ENCODE data around the gene ZFP82.
A peak's percentile ranks its signal among the peaks of the same experiment; 100 is the strongest.

The ZFP82 gene

GRCh38 chr19:36441339-36441738 is 22.9 kb upstream of the ZFP82 start:
- Histone ChIP-seq H3K9ac (ENCODE audit: low read depth, low read length, poor library complexity) (no peak overlapping the region), H3K23ac (ENCODE audit: low read depth, low read length, poor library complexity) (no peak overlapping the region), H4K91ac (ENCODE audit: low read depth, low read length, poor library complexity) (no peak overlapping the region), H2AK5ac (ENCODE audit: low read depth, low read length) (no peak overlapping the region), H3K4me1 (ENCODE audit: control insufficient read depth in 2 of 2, insufficient read depth in 1 of 2, low read depth in 1 of 2, low read length in 2 of 2) (no peaks in the 10 kb centered on the region), H2BK5ac (ENCODE audit: low read length) (no peak overlapping the region), H2BK12ac (ENCODE audit: low read length) (no peak overlapping the region), H3K14ac (ENCODE audit: low read length) (no peak overlapping the region), H2BK120ac (ENCODE audit: low read depth, low read length) (no peak overlapping the region), H2BK15ac (ENCODE audit: low read length) (no peak overlapping the region), H3K9me3 (replicated peaks in 1 of 2; ENCODE audit: control insufficient read depth in 2 of 2, insufficient read depth in 1 of 2, low read depth in 1 of 2, low read length in 2 of 2) (peaks cover 0 to 26% of the 10 kb centered on the region in 2 donors), H3K36me3 (replicated peaks in 1 of 2; ENCODE audit: control insufficient read depth in 2 of 2, insufficient read depth in 2 of 2, low read length in 2 of 2) (no peaks in the 10 kb centered on the region), H3K4ac (ENCODE audit: low read length) (no peak overlapping the region), H3K18ac (ENCODE audit: low read length) (no peak overlapping the region), H3K4me3 (ENCODE audit: low read length in 2 of 2) (no peak overlapping the region), H3K79me1 (ENCODE audit: low read depth, low read length) (no peaks in the 10 kb centered on the region), H3K27ac (replicated peaks; ENCODE audit: low read length) (no peak overlapping the region), H4K8ac (ENCODE audit: low read depth, low read length) (no peak overlapping the region), H3K4me2 (ENCODE audit: insufficient read depth, low read length, poor library complexity, severe bottlenecking) (no peak overlapping the region), H3K27me3 (ENCODE audit: control insufficient read depth in 3 of 3, insufficient read depth in 3 of 3, low read depth in 1 of 3, low read length in 3 of 3) (no peaks in the 10 kb centered on the region), H2AFZ (ENCODE audit: low read length) (no peak overlapping the region)
- DNase-seq (ENCODE audit: low spot score): no peak
- no CpG with 5 or more reads among the region's 1 CpG for WGBS, 2 donors (ENCODE audit: extremely low coverage in 2 of 2, insufficient read length in 2 of 2, insufficient replicate concordance in 1 of 2)

GRCh38 chr19:36436531-36436930 is 18.1 kb upstream of the ZFP82 start:
- Histone ChIP-seq H3K9ac (ENCODE audit: low read depth, low read length, poor library complexity) (no peak overlapping the region), H3K79me1 (ENCODE audit: low read depth, low read length) (no peaks in the 10 kb centered on the region), H4K91ac (ENCODE audit: low read depth, low read length, poor library complexity) (no peak overlapping the region), H2BK15ac (ENCODE audit: low read length) (no peak overlapping the region), H3K4me1 (ENCODE audit: control insufficient read depth in 2 of 2, insufficient read depth in 1 of 2, low read depth in 1 of 2, low read length in 2 of 2) (no peaks in the 10 kb centered on the region), H2AK5ac (ENCODE audit: low read depth, low read length) (no peak overlapping the region), H3K23ac (ENCODE audit: low read depth, low read length, poor library complexity) (no peak overlapping the region), H2BK120ac (ENCODE audit: low read depth, low read length) (no peak overlapping the region), H3K27me3 (ENCODE audit: control insufficient read depth in 3 of 3, insufficient read depth in 3 of 3, low read depth in 1 of 3, low read length in 3 of 3) (no peaks in the 10 kb centered on the region), H4K8ac (ENCODE audit: low read depth, low read length) (no peak overlapping the region), H2AFZ (ENCODE audit: low read length) (no peak overlapping the region), H3K27ac (replicated peaks; ENCODE audit: low read length) (no peak overlapping the region), H2BK5ac (ENCODE audit: low read length) (no peak overlapping the region), H3K9me3 (replicated peaks in 1 of 2; ENCODE audit: control insufficient read depth in 2 of 2, insufficient read depth in 1 of 2, low read depth in 1 of 2, low read length in 2 of 2) (peaks cover 0 to 3% of the 10 kb centered on the region in 2 donors), H3K14ac (ENCODE audit: low read length) (no peak overlapping the region), H3K18ac (ENCODE audit: low read length) (no peak overlapping the region), H3K36me3 (replicated peaks in 1 of 2; ENCODE audit: control insufficient read depth in 2 of 2, insufficient read depth in 2 of 2, low read length in 2 of 2) (no peaks in the 10 kb centered on the region), H3K4me2 (ENCODE audit: insufficient read depth, low read length, poor library complexity, severe bottlenecking) (no peak overlapping the region), H3K4ac (ENCODE audit: low read length) (no peak overlapping the region), H2BK12ac (ENCODE audit: low read length) (no peak overlapping the region), H3K4me3 (ENCODE audit: low read length in 2 of 2) (no peak overlapping the region)
- no CpG with 5 or more reads among the region's 2 CpGs for WGBS, 2 donors (ENCODE audit: extremely low coverage in 2 of 2, insufficient read length in 2 of 2, insufficient replicate concordance in 1 of 2)
- DNase-seq (ENCODE audit: low spot score): no peak

- Histone ChIP-seq H3K4me3 (ENCODE audit: low read length in 2 of 2) (no peak overlapping the region), H2BK12ac (ENCODE audit: low read length) (no peak overlapping the region), H4K8ac (ENCODE audit: low read depth, low read length) (no peak overlapping the region), H3K23ac (ENCODE audit: low read depth, low read length, poor library complexity) (no peak overlapping the region), H2BK5ac (ENCODE audit: low read length) (no peak overlapping the region), H3K4me2 (ENCODE audit: insufficient read depth, low read length, poor library complexity, severe bottlenecking) (no peak overlapping the region), H3K9ac (ENCODE audit: low read depth, low read length, poor library complexity) (no peak overlapping the region), H3K36me3 (replicated peaks in 1 of 2; ENCODE audit: control insufficient read depth in 2 of 2, insufficient read depth in 2 of 2, low read length in 2 of 2) (no peaks in the 10 kb centered on the region), H3K4ac (ENCODE audit: low read length) (no peak overlapping the region), H2BK15ac (ENCODE audit: low read length) (no peak overlapping the region), H3K79me1 (ENCODE audit: low read depth, low read length) (no peaks in the 10 kb centered on the region), H2AFZ (ENCODE audit: low read length) (no peak overlapping the region), H3K27ac (replicated peaks; ENCODE audit: low read length) (no peak overlapping the region), H2AK5ac (ENCODE audit: low read depth, low read length) (no peak overlapping the region), H3K14ac (ENCODE audit: low read length) (no peak overlapping the region), H2BK120ac (ENCODE audit: low read depth, low read length) (no peak overlapping the region), H3K4me1 (ENCODE audit: control insufficient read depth in 2 of 2, insufficient read depth in 1 of 2, low read depth in 1 of 2, low read length in 2 of 2) (no peaks in the 10 kb centered on the region), H3K9me3 (replicated peaks in 1 of 2; ENCODE audit: control insufficient read depth in 2 of 2, insufficient read depth in 1 of 2, low read depth in 1 of 2, low read length in 2 of 2) (peaks cover 2 to 17% of the 10 kb centered on the region in 2 donors), H4K91ac (ENCODE audit: low read depth, low read length, poor library complexity) (no peak overlapping the region), H3K18ac (ENCODE audit: low read length) (no peak overlapping the region), H3K27me3 (ENCODE audit: control insufficient read depth in 3 of 3, insufficient read depth in 3 of 3, low read depth in 1 of 3, low read length in 3 of 3) (peaks cover 0 to 19% (median 0%) of the 10 kb centered on the region in 3 experiments)
- no peak for DNase-seq (ENCODE audit: low spot score)
- no CpG with 5 or more reads among the region's 4 CpGs for WGBS, 2 donors (ENCODE audit: extremely low coverage in 2 of 2, insufficient read length in 2 of 2, insufficient replicate concordance in 1 of 2)
Measured at GRCh38 chr19:36423925-36424324, 5.5 kb upstream of the ZFP82 start.

DNA sequence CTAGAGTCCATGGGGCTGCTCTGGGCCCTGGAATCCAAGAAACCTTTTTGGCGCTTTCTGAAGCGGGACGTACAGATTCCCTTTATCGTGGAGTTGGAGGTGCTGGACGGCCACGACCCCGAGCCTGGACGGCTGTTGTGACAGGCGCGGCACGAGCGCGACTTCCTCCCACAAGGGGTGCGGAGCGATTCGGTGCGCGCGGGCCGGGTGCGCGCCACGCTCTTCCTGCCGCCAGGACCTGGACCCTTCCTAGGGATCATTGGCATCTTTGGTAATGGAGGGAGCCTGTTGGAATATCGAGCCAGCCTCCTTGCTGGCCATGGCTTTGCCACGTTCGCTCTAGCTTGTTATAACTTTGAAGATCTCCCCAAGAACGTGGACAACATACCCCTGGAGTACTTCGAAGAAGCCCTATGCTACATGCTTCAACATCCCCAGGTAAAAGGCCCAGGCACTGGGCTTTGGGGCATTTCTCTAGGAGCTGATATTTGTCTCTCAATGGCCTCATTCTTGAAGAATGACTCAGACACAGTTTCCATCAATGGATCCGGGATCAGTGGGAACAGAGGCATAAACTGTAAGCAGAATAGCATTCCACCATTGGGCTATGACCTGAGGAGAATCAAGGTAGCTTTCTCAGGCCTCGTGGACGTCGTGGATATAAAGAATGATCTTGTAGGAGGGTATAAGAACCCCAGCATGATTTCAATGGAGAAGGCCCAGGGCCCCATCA is 3.5 kb upstream of the ZFP82 start:
- Histone ChIP-seq H3K79me1 (ENCODE audit: low read depth, low read length) (peaks cover 7% of the 10 kb centered on the region), H3K4ac (ENCODE audit: low read length) (no peak overlapping the region), H3K4me3 (ENCODE audit: low read length in 2 of 2) (peak overlapping the region in 1 of 2 donors; percentile 75), H3K18ac (ENCODE audit: low read length) (peak overlapping the region; percentile 64), H2AK5ac (ENCODE audit: low read depth, low read length) (no peak overlapping the region), H3K36me3 (replicated peaks in 1 of 2; ENCODE audit: control insufficient read depth in 2 of 2, insufficient read depth in 2 of 2, low read length in 2 of 2) (peaks cover 0 to 4% of the 10 kb centered on the region in 2 donors), H4K8ac (ENCODE audit: low read depth, low read length) (peak overlapping the region; percentile 43), H2BK5ac (ENCODE audit: low read length) (no peak overlapping the region), H3K23ac (ENCODE audit: low read depth, low read length, poor library complexity) (no peak overlapping the region), H3K27me3 (ENCODE audit: control insufficient read depth in 3 of 3, insufficient read depth in 3 of 3, low read depth in 1 of 3, low read length in 3 of 3) (peaks cover 0 to 19% (median 0%) of the 10 kb centered on the region in 3 experiments), H3K9me3 (replicated peaks in 1 of 2; ENCODE audit: control insufficient read depth in 2 of 2, insufficient read depth in 1 of 2, low read depth in 1 of 2, low read length in 2 of 2) (peaks cover 2 to 23% of the 10 kb centered on the region in 2 donors), H3K4me2 (ENCODE audit: insufficient read depth, low read length, poor library complexity, severe bottlenecking) (peak overlapping the region; percentile 44), H4K91ac (ENCODE audit: low read depth, low read length, poor library complexity) (no peak overlapping the region), H3K14ac (ENCODE audit: low read length) (no peak overlapping the region), H3K4me1 (ENCODE audit: control insufficient read depth in 2 of 2, insufficient read depth in 1 of 2, low read depth in 1 of 2, low read length in 2 of 2) (peaks cover 0 to 6% of the 10 kb centered on the region in 2 donors), H2BK12ac (ENCODE audit: low read length) (no peak overlapping the region), H2BK120ac (ENCODE audit: low read depth, low read length) (no peak overlapping the region), H3K9ac (ENCODE audit: low read depth, low read length, poor library complexity) (peak overlapping the region; percentile 70), H2BK15ac (ENCODE audit: low read length) (no peak overlapping the region), H3K27ac (replicated peaks; ENCODE audit: low read length) (no peak overlapping the region), H2AFZ (ENCODE audit: low read length) (no peak overlapping the region)
- no CpG with 5 or more reads among the region's 33 CpGs for WGBS, 2 donors (ENCODE audit: extremely low coverage in 2 of 2, insufficient read length in 2 of 2, insufficient replicate concordance in 1 of 2)
- DNase-seq (ENCODE audit: low spot score): no peak

All from neuronal stem cell (in vitro differentiated cells).